HK-2 (cell line): ENCODE data around the gene TRPC3.

Experiments
- DNase-seq: peaks from one replicate; pipeline ENCODE4 v3.0.0-alpha.2; 2018; ENCODE audit not compliant: unreplicated experiment

TRPC3 gene

GRCh38 chr4:121873604-121874003 is 78.3 kb downstream of the TRPC3 start:
- DNase-seq = no peak

- DNase-seq = peak; percentile 96
Measured at GRCh38 chr4:121869841-121870822, 81.7 kb downstream of the TRPC3 start, which contains the start of gene BBS7. Gene BBS7, minus strand, starts transcription at chr4:121870474. Its CDS starts 161 bp downstream, at chr4:121870313.

DNA sequence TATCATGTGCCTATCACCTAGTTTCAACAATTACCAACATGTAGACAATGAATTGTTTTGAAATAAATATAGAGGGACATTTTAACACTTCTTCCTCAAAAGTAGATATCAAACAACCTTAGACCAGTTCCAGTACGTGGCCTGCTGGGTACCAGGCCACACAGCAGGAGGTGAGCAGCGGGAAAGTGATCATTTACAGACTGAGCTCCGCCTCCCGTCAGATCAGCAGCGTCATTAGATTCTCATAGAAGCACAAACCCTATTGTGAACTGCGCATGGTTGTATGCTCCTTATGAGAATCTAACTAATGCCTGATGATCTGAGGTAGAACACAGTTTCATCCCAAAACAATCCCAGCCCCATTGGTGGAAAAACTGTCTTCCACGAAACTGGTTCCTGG is 88.1 kb downstream of the TRPC3 start:
- DNase-seq = no peak

GRCh38 chr4:121861426-121861825 is 90.4 kb downstream of the TRPC3 start:
- no peak for DNase-seq

- no peak for DNase-seq
Measured at GRCh38 chr4:121860121-121860520, 91.7 kb downstream of the TRPC3 start.

DNA sequence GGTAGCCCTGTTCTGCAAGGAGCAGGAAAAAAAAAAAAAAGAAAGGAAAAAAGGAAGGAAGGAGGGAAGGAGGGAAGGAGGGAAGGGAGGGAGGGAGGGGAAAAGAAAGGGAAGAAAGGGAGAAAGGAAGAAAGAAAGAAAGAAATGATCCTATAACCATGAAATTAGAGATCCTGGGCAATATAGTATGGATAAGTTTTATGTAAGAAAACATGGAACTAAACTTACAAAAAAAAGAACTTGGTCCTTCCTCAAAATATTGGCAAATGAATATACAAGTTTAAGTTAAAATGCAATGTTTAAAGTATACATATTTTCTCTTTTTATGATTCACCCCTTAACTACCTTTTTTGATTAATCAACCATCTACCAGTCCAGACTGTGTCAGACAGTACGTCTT is 100.5 kb downstream of the TRPC3 start:
- DNase-seq = no peak

DNA sequence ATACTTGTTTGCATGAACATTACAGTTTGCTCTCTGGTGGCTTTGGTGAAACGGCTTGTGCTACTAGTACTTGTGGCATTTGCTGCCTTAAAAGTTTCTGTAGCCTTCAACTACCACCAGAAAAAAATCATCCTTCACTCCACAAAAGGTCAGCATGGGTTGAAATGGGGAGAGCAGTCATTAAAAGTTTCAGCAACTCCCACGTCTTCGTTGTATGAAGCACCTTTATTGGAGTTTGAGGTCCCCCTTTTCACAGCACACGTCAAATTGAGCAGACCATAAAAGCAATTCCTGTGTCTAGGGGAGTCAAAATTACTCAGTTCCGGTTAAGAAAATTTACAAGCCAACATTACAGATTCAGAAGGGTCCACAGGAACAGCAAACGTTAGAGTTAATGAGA is 105.2 kb downstream of the TRPC3 start:
- no peak for DNase-seq

- DNase-seq = no peak
Measured at GRCh38 chr4:121842862-121843261, 109.0 kb downstream of the TRPC3 start.

GRCh38 chr4:121838136-121838535 is 113.7 kb downstream of the TRPC3 start:
- DNase-seq = no peak

GRCh38 chr4:121829511-121829910 is 122.3 kb downstream of the TRPC3 start:
- DNase-seq = no peak
